GM19023 (cell line): ENCODE data around the gene ENTPD2.
"Not testable (repeated sequence)": the region's sequence is repeated elsewhere in the genome, so short reads cannot be mapped to it uniquely, and the experiment has no call there.

Experiments
- ATAC-seq: cut with Tn5 transposase; IDR thresholded peaks from one replicate; pipeline ENCODE4 v1.9.1; 2021; ENCODE audit warnings: mild to moderate bottlenecking, moderate library complexity; ENCODE audit not compliant: unreplicated experiment

Gene ENTPD2

GRCh38 chr9:137048655-137049543 lies 5.0 kb downstream of the ENTPD2 start:
- ATAC-seq: no peak

- no peak for ATAC-seq
These were observed 7.6 kb downstream of the ENTPD2 start, which contains the start of gene NPDC1 for GRCh38 chr9:137046088-137046787. NPDC1 (minus strand) TSS chr9:137046177; CDS start chr9:137045989, 188 bp downstream.

- no peak for ATAC-seq
These were observed 8.4 kb downstream of the ENTPD2 start for GRCh38 chr9:137045294-137046087.

- ATAC-seq: no peak
These were observed 9.2 kb downstream of the ENTPD2 start for GRCh38 chr9:137044502-137045177.

- ATAC-seq: no peak
These were observed 9.8 kb downstream of the ENTPD2 start for GRCh38 chr9:137044037-137044436.

- no peak for ATAC-seq
These were observed 10.8 kb downstream of the ENTPD2 start for GRCh38 chr9:137042751-137043727.

- ATAC-seq: no peak
These were observed 12.7 kb downstream of the ENTPD2 start for GRCh38 chr9:137041124-137041523.

GRCh38 chr9:137040568-137040967 lies 13.3 kb downstream of the ENTPD2 start:
- no peak for ATAC-seq

GRCh38 chr9:137039611-137040366 lies 14.1 kb downstream of the ENTPD2 start:
- ATAC-seq: no peak

GRCh38 chr9:137038916-137039315 lies 14.9 kb downstream of the ENTPD2 start:
- no peak for ATAC-seq

GRCh38 chr9:137037483-137037882 lies 16.4 kb downstream of the ENTPD2 start:
- no peak for ATAC-seq

GRCh38 chr9:137037035-137037434 lies 16.8 kb downstream of the ENTPD2 start:
- ATAC-seq: no peak

GRCh38 chr9:137035937-137036336 lies 17.9 kb downstream of the ENTPD2 start:
- ATAC-seq: no peak

- ATAC-seq: no peak
These were observed 18.4 kb downstream of the ENTPD2 start for GRCh38 chr9:137035507-137035834.

GRCh38 chr9:137034709-137035506 lies 19.0 kb downstream of the ENTPD2 start:
- peak; percentile 63 for ATAC-seq

- ATAC-seq: no peak
These were observed 19.7 kb downstream of the ENTPD2 start for GRCh38 chr9:137034039-137034708.

GRCh38 chr9:137033481-137033880 lies 20.4 kb downstream of the ENTPD2 start:
- not testable (repeated sequence) for ATAC-seq
